ENCODE data around the gene MTG1. TPM values are rescaled to one million over a fixed set of nuclear protein-coding genes. Genes with fewer than 3 reads are reported as not detected.
A peak's percentile ranks its signal among the peaks of the same experiment; 100 is the strongest.
"Not testable (repeated sequence)": the region's sequence is repeated elsewhere in the genome, so short reads cannot be mapped to it uniquely, and the experiment has no call there.

Gene MTG1
- total RNA-seq, 5 donors from 2014 or later (not counting 1 experiment from before 2014, with no cell fraction given) = 46.7 to 79.3 (median 69.4) TPM

GRCh38 chr10:133405844-133406527 lies 12.0 kb downstream of the MTG1 start:
- Histone ChIP-seq H3K9me3 (no peaks in the 10 kb centered on the region), H3K27ac (ENCODE audit: low read length) (no peak overlapping the region), H3K4me1 (ENCODE audit: control insufficient read depth in 1 of 2, extremely low read depth in 1 of 2, insufficient read depth in 2 of 2, low read length in 2 of 2) (peaks cover 0 to 6% of the 10 kb centered on the region in 2 experiments), H3K4me3 (ENCODE audit: control insufficient read depth in 1 of 2, extremely low read depth in 1 of 2, low read length in 1 of 2) (no peak overlapping the region), H3K27me3 (replicated peaks in 1 of 2; ENCODE audit: control insufficient read depth in 2 of 2, extremely low read depth in 1 of 2, insufficient read depth in 2 of 2, low read length in 1 of 2) (no peaks in the 10 kb centered on the region), H3K36me3 (ENCODE audit: control insufficient read depth in 2 of 2, extremely low read depth in 1 of 2, insufficient read depth in 1 of 2, low read length in 1 of 2) (peaks cover 5 to 55% of the 10 kb centered on the region in 2 donors)
- Mint-ChIP-seq H3K4me3 (no peak overlapping the region), H3K4me1 (peaks cover 44 to 54% (median 51%) of the 10 kb centered on the region in 3 donors), H3K36me3 (peaks cover 74% of the 10 kb centered on the region), H3K27me3 (no peaks in the 10 kb centered on the region), H3K27ac (peak overlapping the region in 1 of 2 donors; percentile 25), H3K9me3 (peaks cover 3 to 8% (median 4%) of the 10 kb centered on the region in 3 donors)
- no peak for DNase-seq
- ChIA-PET CTCF (interaction anchor here in 1 of 2 donors (0.7 kb wide), 1 partner anchor 72 kb away, joined by 3 read pairs; no protein-coding TSS in a partner anchor), POLR2A (no interaction called here)
- WGBS (ENCODE audit: insufficient coverage) = 67% methylated on average over 1 of the region's 8 CpGs
- ATAC-seq (replicated peaks in 1 of 4) = peak in 1 of 4 experiments; percentile 23

- H3K36me3 Mint-ChIP-seq = peaks cover 80% of the 10 kb centered on the region
- ATAC-seq (replicated peaks in 1 of 4) = no peak
- H3K9me3 Mint-ChIP-seq = peaks cover 15 to 27% (median 21%) of the 10 kb centered on the region in 3 donors
- Histone ChIP-seq H3K27me3 (replicated peaks in 1 of 2; ENCODE audit: control insufficient read depth in 2 of 2, extremely low read depth in 1 of 2, insufficient read depth in 2 of 2, low read length in 1 of 2) (no peaks in the 10 kb centered on the region), H3K4me3 (ENCODE audit: control insufficient read depth in 1 of 2, extremely low read depth in 1 of 2, low read length in 1 of 2) (no peak overlapping the region), H3K9me3 (peaks cover 5% of the 10 kb centered on the region), H3K4me1 (ENCODE audit: control insufficient read depth in 1 of 2, extremely low read depth in 1 of 2, insufficient read depth in 2 of 2, low read length in 2 of 2) (no peaks in the 10 kb centered on the region), H3K27ac (ENCODE audit: low read length) (no peak overlapping the region), H3K36me3 (ENCODE audit: control insufficient read depth in 2 of 2, extremely low read depth in 1 of 2, insufficient read depth in 1 of 2, low read length in 1 of 2) (peaks cover 0 to 46% of the 10 kb centered on the region in 2 donors)
- ChIA-PET CTCF (interaction anchor here in 1 of 2 donors (0.6 kb wide), 1 partner anchor 27 kb away, joined by 3 read pairs; no protein-coding TSS in a partner anchor), POLR2A (no interaction called here)
- WGBS (ENCODE audit: insufficient coverage) = 100% methylated on average over 2 of the region's 7 CpGs
- H3K27ac Mint-ChIP-seq = peak overlapping the region in 1 of 2 donors; percentile 50
- no peak for DNase-seq
- no peaks in the 10 kb centered on the region for H3K27me3 Mint-ChIP-seq
- no peak overlapping the region for H3K4me3 Mint-ChIP-seq
- H3K4me1 Mint-ChIP-seq = peaks cover 18 to 32% (median 25%) of the 10 kb centered on the region in 3 donors
Measured at GRCh38 chr10:133411523-133412380, 17.8 kb downstream of the MTG1 start.

- Mint-ChIP-seq H3K4me3 (no peak overlapping the region), H3K27ac (no peak overlapping the region), H3K9me3 (peaks cover 15 to 27% (median 21%) of the 10 kb centered on the region in 3 donors), H3K27me3 (no peaks in the 10 kb centered on the region), H3K4me1 (peaks cover 13 to 27% (median 25%) of the 10 kb centered on the region in 3 donors), H3K36me3 (peaks cover 74% of the 10 kb centered on the region)
- CTCF ChIA-PET = interaction anchor here in 1 of 2 donors (0.6 kb wide), 1 partner anchor 26 kb away, joined by 3 read pairs; no protein-coding TSS in a partner anchor
- no peak for ATAC-seq (replicated peaks in 1 of 4)
- Histone ChIP-seq H3K36me3 (ENCODE audit: control insufficient read depth in 2 of 2, extremely low read depth in 1 of 2, insufficient read depth in 1 of 2, low read length in 1 of 2) (peaks cover 0 to 44% of the 10 kb centered on the region in 2 donors), H3K27me3 (replicated peaks in 1 of 2; ENCODE audit: control insufficient read depth in 2 of 2, extremely low read depth in 1 of 2, insufficient read depth in 2 of 2, low read length in 1 of 2) (no peaks in the 10 kb centered on the region), H3K4me3 (ENCODE audit: control insufficient read depth in 1 of 2, extremely low read depth in 1 of 2, low read length in 1 of 2) (no peak overlapping the region), H3K4me1 (ENCODE audit: control insufficient read depth in 1 of 2, extremely low read depth in 1 of 2, insufficient read depth in 2 of 2, low read length in 2 of 2) (no peaks in the 10 kb centered on the region), H3K9me3 (peaks cover 5% of the 10 kb centered on the region), H3K27ac (ENCODE audit: low read length) (no peak overlapping the region)
- POLR2A ChIA-PET = no interaction called here
- DNase-seq = no peak
Measured at GRCh38 chr10:133412381-133412711, 18.4 kb downstream of the MTG1 start.

GRCh38 chr10:133414401-133414800 lies 20.4 kb downstream of the MTG1 start:
- H3K4me1 Mint-ChIP-seq = peaks cover 6 to 11% (median 7%) of the 10 kb centered on the region in 3 donors
- peaks cover 0 to 39% of the 10 kb centered on the region in 2 donors for H3K36me3 ChIP-seq (ENCODE audit: control insufficient read depth in 2 of 2, extremely low read depth in 1 of 2, insufficient read depth in 1 of 2, low read length in 1 of 2)

GRCh38 chr10:133415752-133416151 lies 21.8 kb downstream of the MTG1 start:
- Histone ChIP-seq H3K36me3 (ENCODE audit: control insufficient read depth in 2 of 2, extremely low read depth in 1 of 2, insufficient read depth in 1 of 2, low read length in 1 of 2) (peaks cover 0 to 39% of the 10 kb centered on the region in 2 donors), H3K27ac (ENCODE audit: low read length) (no peak overlapping the region), H3K27me3 (replicated peaks in 1 of 2; ENCODE audit: control insufficient read depth in 2 of 2, extremely low read depth in 1 of 2, insufficient read depth in 2 of 2, low read length in 1 of 2) (no peaks in the 10 kb centered on the region), H3K9me3 (peaks cover 5% of the 10 kb centered on the region), H3K4me1 (ENCODE audit: control insufficient read depth in 1 of 2, extremely low read depth in 1 of 2, insufficient read depth in 2 of 2, low read length in 2 of 2) (no peaks in the 10 kb centered on the region), H3K4me3 (ENCODE audit: control insufficient read depth in 1 of 2, extremely low read depth in 1 of 2, low read length in 1 of 2) (no peak overlapping the region)
- POLR2A ChIA-PET = no interaction called here
- no peak for ATAC-seq (replicated peaks in 1 of 4)
- no peak for DNase-seq
- peaks cover 0 to 6% (median 2%) of the 10 kb centered on the region in 3 donors for H3K4me1 Mint-ChIP-seq
- WGBS (ENCODE audit: insufficient coverage) = 93% methylated on average over 8 of the region's 25 CpGs
- CTCF ChIA-PET = no interaction called here
- H3K9me3 Mint-ChIP-seq = peaks cover 8 to 26% (median 21%) of the 10 kb centered on the region in 3 donors
- no peak overlapping the region for H3K4me3 Mint-ChIP-seq
- H3K36me3 Mint-ChIP-seq = peaks cover 50% of the 10 kb centered on the region
- no peak overlapping the region for H3K27ac Mint-ChIP-seq
- no peaks in the 10 kb centered on the region for H3K27me3 Mint-ChIP-seq

More at GRCh38 chr10:133414401-133414800, 20.4 kb downstream of the MTG1 start:
- H3K27ac Mint-ChIP-seq; H3K27me3 Mint-ChIP-seq; H3K9me3 ChIP-seq; H3K4me3 ChIP-seq (ENCODE audit: control insufficient read depth in 1 of 2, extremely low read depth in 1 of 2, low read length in 1 of 2); H3K4me1 ChIP-seq (ENCODE audit: control insufficient read depth in 1 of 2, extremely low read depth in 1 of 2, insufficient read depth in 2 of 2, low read length in 2 of 2); H3K4me3 Mint-ChIP-seq; DNase-seq; H3K27me3 ChIP-seq (replicated peaks in 1 of 2; ENCODE audit: control insufficient read depth in 2 of 2, extremely low read depth in 1 of 2, insufficient read depth in 2 of 2, low read length in 1 of 2); ATAC-seq (replicated peaks in 1 of 4); CTCF ChIA-PET; H3K27ac ChIP-seq (ENCODE audit: low read length); POLR2A ChIA-PET: not testable (repeated sequence)
- H3K36me3 Mint-ChIP-seq = peaks cover 62% of the 10 kb centered on the region
- peaks cover 8 to 27% (median 21%) of the 10 kb centered on the region in 3 donors for H3K9me3 Mint-ChIP-seq
- 100% methylated on average over 1 of the region's 23 CpGs for WGBS (ENCODE audit: insufficient coverage)

- H3K9me3 Mint-ChIP-seq = peaks cover 0 to 7% (median 1%) of the 10 kb centered on the region in 3 donors
- ChIA-PET POLR2A (no interaction called here), CTCF (no interaction called here)
- peaks cover 0 to 8% (median 1%) of the 10 kb centered on the region in 3 donors for H3K4me1 Mint-ChIP-seq
- no peak overlapping the region for H3K27ac Mint-ChIP-seq
- H3K27me3 Mint-ChIP-seq = peaks cover 0 to 6% of the 10 kb centered on the region in 2 donors
- ATAC-seq (replicated peaks in 1 of 4) (no peak), DNase-seq (no peak)
- Histone ChIP-seq H3K4me3 (ENCODE audit: control insufficient read depth in 1 of 2, extremely low read depth in 1 of 2, low read length in 1 of 2) (no peak overlapping the region), H3K9me3 (no peaks in the 10 kb centered on the region), H3K27ac (ENCODE audit: low read length) (no peak overlapping the region), H3K4me1 (ENCODE audit: control insufficient read depth in 1 of 2, extremely low read depth in 1 of 2, insufficient read depth in 2 of 2, low read length in 2 of 2) (peaks cover 0 to 6% of the 10 kb centered on the region in 2 experiments), H3K36me3 (ENCODE audit: control insufficient read depth in 2 of 2, extremely low read depth in 1 of 2, insufficient read depth in 1 of 2, low read length in 1 of 2) (peaks cover 0 to 21% of the 10 kb centered on the region in 2 donors), H3K27me3 (replicated peaks in 1 of 2; ENCODE audit: control insufficient read depth in 2 of 2, extremely low read depth in 1 of 2, insufficient read depth in 2 of 2, low read length in 1 of 2) (peaks cover 0 to 17% of the 10 kb centered on the region in 2 experiments)
- H3K4me3 Mint-ChIP-seq = no peak overlapping the region
- H3K36me3 Mint-ChIP-seq = peaks cover 25% of the 10 kb centered on the region
- WGBS (ENCODE audit: insufficient coverage) = 95% methylated on average over 14 of the region's 14 CpGs
Measured at GRCh38 chr10:133418289-133418993, 24.5 kb downstream of the MTG1 start.

Data from T-cell (primary cell).